GM18907 (cell line): ENCODE measurements around the gene SLC4A5.

Source experiments
- ATAC-seq: cut with Tn5 transposase; IDR thresholded peaks from one replicate; pipeline ENCODE4 v1.9.1; 2021; ENCODE audit warnings: mild to moderate bottlenecking, moderate library complexity; ENCODE audit not compliant: unreplicated experiment

SLC4A5 gene, protein sequence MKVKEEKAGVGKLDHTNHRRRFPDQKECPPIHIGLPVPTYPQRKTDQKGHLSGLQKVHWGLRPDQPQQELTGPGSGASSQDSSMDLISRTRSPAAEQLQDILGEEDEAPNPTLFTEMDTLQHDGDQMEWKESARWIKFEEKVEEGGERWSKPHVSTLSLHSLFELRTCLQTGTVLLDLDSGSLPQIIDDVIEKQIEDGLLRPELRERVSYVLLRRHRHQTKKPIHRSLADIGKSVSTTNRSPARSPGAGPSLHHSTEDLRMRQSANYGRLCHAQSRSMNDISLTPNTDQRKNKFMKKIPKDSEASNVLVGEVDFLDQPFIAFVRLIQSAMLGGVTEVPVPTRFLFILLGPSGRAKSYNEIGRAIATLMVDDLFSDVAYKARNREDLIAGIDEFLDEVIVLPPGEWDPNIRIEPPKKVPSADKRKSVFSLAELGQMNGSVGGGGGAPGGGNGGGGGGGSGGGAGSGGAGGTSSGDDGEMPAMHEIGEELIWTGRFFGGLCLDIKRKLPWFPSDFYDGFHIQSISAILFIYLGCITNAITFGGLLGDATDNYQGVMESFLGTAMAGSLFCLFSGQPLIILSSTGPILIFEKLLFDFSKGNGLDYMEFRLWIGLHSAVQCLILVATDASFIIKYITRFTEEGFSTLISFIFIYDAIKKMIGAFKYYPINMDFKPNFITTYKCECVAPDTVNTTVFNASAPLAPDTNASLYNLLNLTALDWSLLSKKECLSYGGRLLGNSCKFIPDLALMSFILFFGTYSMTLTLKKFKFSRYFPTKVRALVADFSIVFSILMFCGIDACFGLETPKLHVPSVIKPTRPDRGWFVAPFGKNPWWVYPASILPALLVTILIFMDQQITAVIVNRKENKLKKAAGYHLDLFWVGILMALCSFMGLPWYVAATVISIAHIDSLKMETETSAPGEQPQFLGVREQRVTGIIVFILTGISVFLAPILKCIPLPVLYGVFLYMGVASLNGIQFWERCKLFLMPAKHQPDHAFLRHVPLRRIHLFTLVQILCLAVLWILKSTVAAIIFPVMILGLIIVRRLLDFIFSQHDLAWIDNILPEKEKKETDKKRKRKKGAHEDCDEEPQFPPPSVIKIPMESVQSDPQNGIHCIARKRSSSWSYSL

DNA sequence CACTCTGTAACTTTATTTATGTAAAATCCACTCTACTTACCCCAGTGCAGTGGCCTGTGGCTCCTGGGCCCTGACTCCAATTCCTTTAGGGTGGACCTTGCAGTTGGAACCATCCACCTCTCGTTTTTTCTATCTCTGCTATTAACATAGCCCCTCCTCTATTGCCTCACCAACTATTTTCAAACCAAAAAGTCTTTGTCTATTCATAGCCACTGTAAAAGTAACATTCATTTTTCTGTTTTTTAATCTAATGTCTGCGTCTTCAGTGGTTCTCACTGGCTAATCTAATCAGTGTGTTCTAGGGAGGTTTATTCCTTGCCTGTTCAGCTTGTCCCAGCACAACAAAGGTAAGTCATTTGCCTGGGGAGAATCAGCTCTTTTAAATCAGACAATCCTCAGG is at the start of gene SLC4A5:
Gene SLC4A5, minus strand, starts transcription at position 101 of the 400 bp plus-strand sequence. CDS start 28,393 bp downstream, outside the sequence.
- ATAC-seq = no peak

DNA sequence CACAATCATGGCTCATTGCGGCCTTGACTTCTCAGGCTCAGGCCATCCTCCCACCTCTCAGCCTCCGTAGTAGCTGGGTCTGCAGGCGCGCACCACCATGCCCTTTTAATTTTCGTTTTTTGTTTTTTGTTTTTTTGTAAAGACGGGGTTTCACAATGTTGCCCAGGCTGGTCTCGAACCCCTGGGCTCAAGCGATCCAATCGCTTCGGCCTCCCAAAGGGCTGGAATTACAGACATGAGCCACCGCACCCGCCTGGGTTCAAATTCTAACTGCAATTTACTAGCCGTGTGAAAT is 49.2 kb upstream of the SLC4A5 start:
- ATAC-seq = no peak

DNA sequence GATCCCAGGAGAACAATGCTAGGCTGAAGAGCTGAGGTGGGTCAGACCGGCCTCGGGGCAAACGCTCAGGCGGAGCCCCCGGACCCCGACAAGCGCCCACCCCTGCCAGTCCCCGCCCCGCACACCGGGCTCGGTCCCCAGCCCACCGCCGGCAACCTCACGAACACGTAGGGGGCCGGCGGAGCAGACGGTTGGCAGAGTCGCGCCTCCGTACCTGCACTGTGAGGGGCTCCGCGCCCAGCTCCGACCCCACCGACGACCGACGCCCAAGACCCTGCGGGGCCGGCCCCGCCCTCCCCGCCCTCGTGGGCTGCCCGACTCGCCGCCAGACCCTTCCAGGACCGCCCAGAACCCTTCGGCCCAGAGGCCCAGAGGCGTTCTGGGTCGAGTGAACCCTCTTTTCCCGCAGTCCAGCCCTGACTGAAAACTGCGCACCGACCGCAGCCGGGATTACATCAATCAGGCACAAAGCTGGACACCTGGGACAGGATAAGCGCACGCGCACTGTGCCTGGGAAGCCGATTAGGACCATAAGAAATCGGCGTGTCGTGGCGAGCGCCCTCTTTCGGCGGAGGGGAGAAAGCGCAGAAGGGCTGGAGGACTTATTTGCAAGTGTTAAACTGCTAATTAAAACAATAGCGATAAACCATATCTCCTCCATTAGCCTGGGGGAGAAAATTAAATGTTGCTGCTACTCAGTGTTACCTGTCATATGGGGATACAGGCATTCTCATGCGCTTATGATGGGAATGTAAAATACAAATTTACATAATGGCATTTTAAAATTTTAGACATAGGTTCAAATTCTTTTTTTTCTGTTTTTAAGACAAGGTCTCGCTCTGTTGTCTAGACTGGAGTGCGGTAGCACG is 48.6 kb upstream of the SLC4A5 start:
- ATAC-seq = peak; percentile 71

DNA sequence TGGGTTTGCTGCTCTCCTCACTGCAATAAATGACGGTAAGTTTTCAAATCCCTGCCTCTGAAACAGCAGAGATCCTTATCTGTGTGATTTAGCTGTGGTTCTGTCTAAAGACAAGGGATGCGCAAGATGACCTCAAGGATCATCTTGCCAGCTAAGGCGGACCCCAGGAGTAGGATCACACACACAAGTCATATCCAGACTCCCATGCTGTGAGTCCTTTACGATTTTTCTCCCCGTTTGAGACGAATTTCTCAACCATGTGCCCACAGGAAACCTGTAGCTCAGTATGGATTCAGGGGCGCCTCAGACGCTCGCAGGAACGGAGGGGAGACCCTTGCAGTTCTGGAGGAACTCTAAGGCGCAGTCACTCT is 48.0 kb upstream of the SLC4A5 start:
- peak; percentile 37 for ATAC-seq

DNA sequence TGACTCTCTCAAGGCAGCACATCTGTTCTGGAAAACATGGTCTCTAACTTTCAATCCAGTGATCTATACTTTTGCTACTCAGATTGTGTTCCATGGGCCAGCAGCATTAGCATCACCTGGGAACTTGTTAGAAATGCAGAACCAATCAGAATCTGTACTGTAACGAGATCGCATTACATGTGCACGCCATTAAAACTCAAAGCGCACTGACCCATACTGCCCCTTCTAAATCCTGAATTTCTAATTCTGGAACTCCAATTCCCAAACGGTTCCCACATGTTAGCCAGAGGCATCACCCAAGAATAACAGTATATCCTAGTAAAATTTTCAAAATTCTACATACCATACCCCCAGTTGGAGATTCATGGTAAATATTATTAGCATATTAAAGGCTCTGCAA is 47.4 kb upstream of the SLC4A5 start:
- ATAC-seq = no peak

DNA sequence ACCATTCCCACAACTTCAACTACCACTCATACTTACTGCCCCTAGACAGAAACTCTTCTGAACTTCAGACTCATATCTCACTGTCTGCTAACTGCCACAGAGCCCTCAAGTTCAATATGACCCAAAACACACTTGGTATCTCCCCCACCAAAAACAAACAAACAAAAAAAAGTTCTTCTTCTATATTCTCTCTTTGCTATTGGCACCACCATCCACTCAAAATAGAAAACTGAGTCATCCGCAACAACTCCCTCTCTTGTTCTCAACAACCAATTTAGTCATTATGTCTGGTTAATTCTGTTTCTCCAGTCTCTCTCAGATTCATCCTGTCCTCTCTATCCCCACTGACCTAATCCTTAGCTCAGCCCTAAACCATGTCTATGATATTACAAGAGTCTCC is 44.1 kb upstream of the SLC4A5 start:
- ATAC-seq = no peak

DNA sequence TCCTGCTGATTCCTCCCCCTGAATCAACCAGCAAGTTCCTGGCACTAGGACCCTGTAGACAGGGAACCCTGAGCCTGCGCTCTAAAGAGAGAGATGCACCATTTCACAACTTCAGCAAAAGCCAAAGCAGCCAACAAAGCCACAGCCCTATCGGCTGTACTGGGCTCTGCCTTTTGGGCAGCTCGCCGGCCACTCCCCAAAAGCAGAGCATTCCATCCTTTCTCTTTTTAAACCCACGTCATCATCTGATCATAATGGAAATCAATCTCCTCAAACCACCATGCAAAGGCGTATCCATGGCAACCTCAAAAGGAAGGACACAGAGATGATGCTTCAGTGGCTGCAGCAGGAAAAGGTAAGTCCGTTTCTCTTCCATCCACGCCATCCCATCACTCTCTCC is 42.2 kb upstream of the SLC4A5 start:
- ATAC-seq = no peak

DNA sequence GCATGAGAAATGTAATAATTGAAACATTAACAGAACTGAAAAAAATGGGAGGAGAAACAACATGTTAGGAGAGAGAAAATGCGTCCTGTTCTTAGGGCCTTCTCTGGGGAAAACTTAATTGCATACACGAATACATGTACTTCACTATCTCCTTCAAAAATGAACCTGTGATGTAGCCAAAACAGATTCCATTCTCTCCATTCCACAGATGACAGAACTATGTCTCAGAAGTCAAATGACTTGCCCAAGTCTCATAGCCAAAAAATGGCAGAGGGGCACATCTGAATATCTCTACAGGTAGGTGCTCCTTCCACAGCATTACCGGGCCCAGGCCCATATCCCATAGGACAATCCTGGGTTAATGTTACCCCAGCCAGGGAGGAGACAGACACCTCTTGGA is 40.8 kb upstream of the SLC4A5 start:
- ATAC-seq = no peak

DNA sequence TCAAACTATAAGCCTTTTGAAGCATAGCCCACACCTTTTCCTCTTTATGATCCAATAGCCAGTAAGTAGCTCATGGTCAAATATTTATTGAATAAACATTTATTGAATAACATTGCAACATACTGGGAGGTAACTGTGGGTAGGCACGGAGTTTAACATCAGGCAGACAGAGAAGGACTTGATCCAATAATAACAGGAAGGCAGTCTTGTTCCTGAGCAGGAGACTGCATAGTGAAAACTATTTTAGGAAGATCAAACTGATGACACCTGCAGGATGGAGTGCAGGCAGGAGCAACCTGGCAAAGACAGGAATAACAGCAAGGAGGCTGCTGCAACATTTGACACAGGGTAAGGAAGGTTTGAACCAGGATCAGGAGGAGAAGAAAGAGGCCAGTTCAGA is 40.0 kb upstream of the SLC4A5 start:
- ATAC-seq = no peak

DNA sequence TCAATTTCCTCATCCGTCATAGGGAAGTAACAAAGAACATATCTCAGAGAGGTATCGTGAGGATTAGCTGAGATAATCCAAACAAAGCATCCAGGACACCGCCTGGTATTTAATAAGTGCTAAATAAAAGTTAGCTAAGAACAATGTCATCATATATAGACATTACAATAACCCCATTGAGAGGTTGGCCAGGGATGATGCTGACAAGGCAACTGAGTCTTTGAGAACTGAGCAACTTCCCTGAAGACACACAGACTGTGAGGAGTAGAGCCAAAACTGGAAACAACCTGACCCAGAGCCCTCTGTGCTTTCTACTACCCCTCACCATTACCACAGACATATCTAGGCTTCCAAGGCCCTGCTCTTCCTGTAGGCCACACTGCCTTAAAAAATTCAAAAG is 38.5 kb upstream of the SLC4A5 start:
- no peak for ATAC-seq

DNA sequence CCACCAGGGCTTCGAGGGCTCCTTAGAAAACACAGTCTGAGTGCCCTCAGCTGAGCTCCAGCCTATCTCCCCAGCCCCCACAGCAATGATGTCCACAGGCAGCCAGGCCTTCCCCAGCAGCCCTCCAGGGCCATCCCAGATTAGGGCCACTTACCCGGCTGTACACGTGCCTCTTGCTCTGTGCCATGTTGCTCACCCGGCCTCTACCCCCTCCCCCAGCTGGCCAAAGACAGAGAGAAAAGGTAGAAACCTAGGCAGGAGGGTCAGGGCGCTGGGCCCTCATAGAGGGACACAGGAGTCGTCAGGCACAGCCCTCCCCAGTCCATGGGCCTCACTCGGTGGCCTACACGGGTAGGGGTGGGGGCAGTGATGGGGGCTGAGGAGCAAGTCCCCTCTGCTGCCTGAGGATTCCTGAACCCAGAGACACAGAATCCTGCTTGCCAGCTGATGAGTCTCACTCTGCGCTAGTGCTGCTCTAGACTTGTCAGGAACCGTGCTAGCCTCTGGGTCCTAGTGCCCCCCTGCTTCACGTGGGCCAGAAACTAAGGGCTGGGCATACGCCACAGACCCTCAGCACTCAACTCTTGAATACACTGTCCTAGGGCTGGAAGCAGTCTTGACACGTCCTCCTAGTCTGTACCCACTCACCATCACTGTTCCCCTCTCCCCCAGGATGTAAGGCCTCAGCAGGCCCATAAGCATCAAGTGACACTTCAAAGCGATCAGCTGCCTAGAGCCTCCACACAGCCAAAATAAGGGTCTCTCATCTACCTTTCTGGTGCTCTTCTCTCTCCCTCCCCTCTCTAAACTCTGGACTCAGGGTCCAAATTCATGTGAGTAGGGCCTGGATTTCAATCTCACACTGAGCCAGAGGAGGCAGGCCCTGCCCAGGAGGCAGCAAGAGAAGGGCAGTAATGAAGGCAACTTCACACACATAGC is 36.9 kb upstream of the SLC4A5 start, which contains the start of gene DCTN1:
Gene DCTN1, minus strand, starts transcription at position 461 of the 939 bp plus-strand sequence. Its CDS starts 274 bp downstream, at position 187.
- ATAC-seq = peak; percentile 65

DNA sequence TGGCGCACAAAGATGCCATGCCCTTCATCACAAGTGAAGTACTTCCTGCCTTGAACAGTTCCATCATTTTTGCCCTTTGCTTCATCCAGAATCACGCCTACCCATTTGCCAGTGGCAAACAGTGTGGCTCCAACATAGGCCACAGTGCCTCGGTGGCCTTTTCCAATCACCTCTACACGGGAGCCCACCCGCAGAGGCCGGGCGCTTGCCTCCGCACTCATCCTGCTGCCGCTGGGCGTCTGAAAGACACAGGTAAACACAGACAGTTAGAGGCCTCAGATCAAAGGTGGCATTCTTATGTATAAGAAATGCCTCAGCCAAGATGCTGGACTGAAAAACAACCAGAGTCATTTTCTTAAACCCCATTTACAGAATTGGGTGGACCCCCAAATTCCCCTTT is 34.8 kb upstream of the SLC4A5 start:
- ATAC-seq = no peak

DNA sequence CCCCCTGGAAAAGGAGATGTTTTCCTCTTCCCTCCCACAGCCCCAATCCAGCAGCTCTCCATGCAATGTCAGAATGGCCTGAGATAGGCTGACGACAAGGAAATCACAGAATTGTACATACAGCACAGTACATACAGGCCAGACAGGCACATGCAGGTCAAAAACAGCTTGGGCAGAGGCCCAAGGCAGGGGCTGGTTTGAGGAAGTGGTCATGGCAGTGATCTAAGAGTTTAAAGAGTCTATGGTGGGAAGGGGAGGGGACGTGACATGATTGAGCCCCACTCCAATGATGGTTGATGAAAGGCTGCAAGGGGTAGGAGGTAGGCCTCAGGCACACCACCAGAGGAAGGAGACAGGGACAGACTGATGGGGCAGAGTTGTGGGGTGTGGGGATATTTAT is 32.6 kb upstream of the SLC4A5 start:
- ATAC-seq = no peak

DNA sequence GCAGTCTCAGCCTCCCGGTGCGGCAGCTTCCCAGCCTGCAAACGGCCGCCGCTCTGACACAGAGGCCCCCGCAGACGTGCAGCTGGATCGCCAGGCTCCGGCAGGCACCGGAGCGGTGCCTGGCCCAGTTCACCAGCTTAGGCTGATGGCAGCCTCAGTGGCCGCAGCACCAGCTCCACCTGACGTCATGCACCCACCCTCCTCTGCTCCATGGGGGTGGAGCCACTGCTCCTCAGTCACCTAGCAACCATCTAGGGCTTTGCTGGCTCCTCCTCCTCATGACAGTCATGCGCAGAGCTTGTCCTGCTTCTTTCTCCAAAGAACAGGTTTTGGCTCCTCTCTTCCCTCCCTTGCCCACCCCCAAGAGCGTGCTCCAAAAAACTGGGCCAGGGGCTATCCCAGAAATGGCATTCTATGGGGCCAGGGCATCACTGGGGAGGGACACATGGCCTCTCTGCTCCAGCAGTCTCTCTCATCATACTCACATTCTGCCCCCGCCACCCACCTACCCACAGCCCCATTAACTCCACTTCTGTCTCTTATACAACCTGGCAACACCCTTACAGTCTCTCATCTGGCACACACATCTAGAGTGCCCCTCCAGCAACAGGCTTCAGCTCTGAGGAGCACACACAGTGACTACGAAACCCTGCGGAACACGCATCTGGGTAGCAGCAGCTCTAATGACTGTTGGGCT is 31.4 kb upstream of the SLC4A5 start:
- ATAC-seq = no peak

DNA sequence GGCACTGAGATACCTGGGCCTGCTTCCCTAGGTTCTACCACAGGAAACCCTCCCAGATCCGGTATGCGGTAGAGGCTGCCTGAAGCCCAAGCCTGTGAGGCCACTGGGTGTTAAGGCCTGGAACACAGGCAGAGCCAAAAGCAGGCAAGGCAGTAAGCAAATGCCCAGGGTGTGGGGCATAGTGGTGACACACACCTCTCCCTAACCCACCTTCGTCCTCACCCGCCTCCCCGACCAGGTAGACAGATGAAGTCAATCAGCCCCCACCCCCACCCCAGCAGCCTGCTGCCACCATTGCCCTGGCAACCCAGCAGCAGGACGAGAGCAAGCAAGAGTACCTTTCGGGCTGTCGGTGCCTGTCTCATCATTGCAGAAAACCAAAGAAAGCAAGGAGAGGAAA is 30.8 kb upstream of the SLC4A5 start:
- ATAC-seq = no peak

DNA sequence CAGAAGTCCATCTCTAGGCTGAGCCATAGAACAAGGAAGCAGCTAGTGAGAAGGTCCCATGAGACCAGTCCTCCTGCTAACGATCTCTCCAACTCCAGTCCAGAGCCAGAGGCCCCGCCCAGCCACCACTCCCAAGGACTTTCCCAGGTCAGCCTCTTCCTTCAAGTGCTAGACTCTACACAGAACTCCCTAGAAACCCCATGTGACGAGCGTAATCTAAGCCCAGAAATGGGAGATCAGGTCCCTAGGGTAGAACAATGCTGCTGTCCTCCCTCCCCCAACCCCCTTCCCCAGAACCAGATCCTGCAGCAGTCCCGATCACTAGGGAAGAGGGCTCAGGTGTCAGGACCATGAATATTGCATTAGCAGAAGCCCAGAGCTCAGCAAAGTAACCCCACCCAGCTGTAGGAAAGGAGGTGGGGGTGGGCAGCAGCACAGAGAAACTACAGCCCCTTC is 30.0 kb upstream of the SLC4A5 start:
- ATAC-seq = no peak

DNA sequence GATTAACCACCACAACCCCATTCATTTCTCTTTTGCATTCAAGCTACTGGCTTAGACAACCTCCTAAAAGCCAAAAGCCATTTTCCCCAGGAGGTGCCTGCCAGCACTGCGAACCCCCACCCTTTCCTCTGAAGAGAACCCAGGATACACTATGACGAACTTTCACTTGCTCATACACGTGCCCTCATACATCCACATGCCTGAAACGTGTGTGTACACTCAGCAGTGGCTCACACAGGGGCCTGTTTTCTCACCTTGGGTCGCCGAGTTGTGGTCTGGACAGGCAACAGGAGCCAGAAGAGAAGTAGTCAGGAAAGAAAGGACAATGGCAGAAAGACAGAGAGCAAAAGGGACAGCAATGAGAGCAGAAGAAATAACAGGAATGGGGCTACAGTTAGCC is 29.5 kb upstream of the SLC4A5 start:
- no peak for ATAC-seq

DNA sequence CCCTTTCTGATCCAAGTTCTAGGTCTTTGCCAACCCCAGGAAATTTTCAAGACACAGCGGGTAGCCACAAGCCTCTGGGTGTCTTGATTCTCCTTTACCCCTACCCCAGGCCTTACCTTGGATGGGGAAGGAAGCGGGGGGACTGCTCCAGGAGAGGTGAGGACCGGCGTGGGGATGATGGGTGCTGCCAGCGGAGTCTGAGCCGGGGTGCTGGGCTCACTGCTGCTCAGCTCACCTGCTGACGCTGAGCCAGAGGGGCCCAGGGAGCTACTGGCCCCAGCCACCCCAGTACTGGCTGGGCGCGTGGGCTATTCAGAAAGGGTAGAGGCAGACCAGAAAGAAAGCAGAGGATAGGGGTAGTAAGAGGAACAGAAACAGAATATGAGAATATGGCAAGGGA is 28.2 kb upstream of the SLC4A5 start:
- ATAC-seq = no peak

DNA sequence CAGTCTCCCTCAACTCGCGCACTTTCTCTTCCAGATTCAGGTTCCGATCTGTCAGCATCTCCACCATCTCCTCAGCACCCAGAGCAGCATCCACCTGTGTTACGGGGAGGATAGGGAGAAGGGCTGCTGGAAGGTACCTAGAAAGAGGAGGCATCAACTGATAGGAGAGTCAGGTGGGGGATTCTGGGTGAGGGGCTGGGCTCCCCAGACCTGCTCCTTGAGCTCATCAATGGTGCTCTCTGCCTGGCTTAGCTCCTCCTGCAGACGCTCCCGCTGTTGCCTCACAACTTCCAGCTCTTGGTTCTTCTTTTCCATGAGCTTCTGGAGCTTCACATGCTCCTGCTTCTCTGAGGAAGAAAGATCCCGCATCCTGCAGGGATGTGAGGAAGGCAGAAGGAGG is 26.8 kb upstream of the SLC4A5 start:
- no peak for ATAC-seq
